NCI-H2227 (cell line): ENCODE measurements around the gene TAF11L12.
"Not testable (repeated sequence)": the region's sequence is repeated elsewhere in the genome, so short reads cannot be mapped to it uniquely, and the experiment has no call there.

ENCODE experiments used
- DNase-seq: peaks from one replicate; lab custom pipeline; 2025; ENCODE audit not compliant: unreplicated experiment; lab: John Stamatoyannopoulos, UW

TAF11L12 gene

GRCh38 chr5:17610092-17610491 is at the start of gene TAF11L12:
TAF11L12 (plus strand) TSS chr5:17610392.
- DNase-seq: not testable (repeated sequence)

DNA sequence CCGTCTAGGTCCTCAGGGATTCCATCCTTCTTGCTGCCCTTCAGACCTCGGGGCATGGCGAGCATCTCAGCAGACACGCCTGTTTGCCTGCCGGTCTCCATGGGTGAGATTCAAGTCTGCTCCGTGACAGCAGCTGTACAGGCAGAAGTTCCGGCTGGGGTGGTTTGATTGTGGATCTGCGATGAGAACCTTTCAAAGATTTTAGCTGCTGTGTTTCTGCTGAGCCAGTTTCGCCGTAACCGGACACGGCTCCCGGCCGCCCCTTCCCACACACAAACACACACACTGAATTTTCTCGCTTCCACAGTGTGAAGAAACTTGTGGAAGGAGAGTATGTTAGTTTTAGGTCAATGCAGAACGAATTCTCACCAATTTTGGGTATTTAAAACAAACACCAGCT is 24.5 kb upstream of the TAF11L12 start, which contains the start of gene TAF11L7:
Gene TAF11L7 (minus strand): TSS at position 101 of the 400 bp plus-strand sequence.
- DNase-seq: not testable (repeated sequence)

DNA sequence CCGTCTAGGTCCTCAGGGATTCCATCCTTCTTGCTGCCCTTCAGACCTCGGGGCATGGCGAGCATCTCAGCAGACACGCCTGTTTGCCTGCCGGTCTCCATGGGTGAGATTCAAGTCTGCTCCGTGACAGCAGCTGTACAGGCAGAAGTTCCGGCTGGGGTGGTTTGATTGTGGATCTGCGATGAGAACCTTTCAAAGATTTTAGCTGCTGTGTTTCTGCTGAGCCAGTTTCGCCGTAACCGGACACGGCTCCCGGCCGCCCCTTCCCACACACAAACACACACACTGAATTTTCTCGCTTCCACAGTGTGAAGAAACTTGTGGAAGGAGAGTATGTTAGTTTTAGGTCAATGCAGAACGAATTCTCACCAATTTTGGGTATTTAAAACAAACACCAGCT is 19.3 kb upstream of the TAF11L12 start, which contains the start of gene TAF11L8:
Gene TAF11L8 (minus strand): TSS at position 101 of the 400 bp plus-strand sequence.
- DNase-seq: not testable (repeated sequence)

GRCh38 chr5:17594255-17594654 is 15.9 kb upstream of the TAF11L12 start, which contains the start of gene TAF11L9:
TAF11L9 (minus strand) TSS chr5:17594394.
- not testable (repeated sequence) for DNase-seq

- not testable (repeated sequence) for DNase-seq
These were observed 12.5 kb upstream of the TAF11L12 start, which contains the start of gene TAF11L10 for GRCh38 chr5:17597728-17598127. TAF11L10 (minus strand) TSS chr5:17597828.

- not testable (repeated sequence) for DNase-seq
These were observed 6.3 kb upstream of the TAF11L12 start, which contains the start of gene TAF11L11 for GRCh38 chr5:17603880-17604279. TAF11L11 (plus strand) TSS chr5:17604183.

GRCh38 chr5:17604951-17605350 is 5.2 kb upstream of the TAF11L12 start:
- DNase-seq: no peak

GRCh38 chr5:17607461-17607860 is 2.7 kb upstream of the TAF11L12 start:
- DNase-seq: not testable (repeated sequence)

- DNase-seq: no peak
These were observed 4.8 kb downstream of the TAF11L12 start for GRCh38 chr5:17614872-17615605.

DNA sequence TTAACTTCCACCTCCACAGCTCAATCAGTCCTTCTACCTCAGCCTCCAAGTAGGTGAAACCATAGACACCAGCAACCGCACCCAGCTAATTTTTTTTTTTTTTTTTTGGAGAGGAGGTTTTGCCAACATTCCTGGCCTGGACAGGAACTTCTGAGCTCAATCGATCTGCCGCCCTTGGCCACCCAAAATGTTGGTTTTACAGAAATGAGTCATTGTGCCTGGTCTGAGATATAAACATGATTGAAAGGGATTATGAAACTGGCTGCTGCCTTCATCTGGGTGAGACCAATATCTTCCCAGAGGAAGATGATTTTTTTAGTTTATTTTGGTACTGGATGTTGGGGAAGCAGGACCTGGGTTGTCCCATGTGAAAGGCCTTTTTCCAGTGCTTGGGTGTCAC is 9.2 kb downstream of the TAF11L12 start:
- DNase-seq: no peak

DNA sequence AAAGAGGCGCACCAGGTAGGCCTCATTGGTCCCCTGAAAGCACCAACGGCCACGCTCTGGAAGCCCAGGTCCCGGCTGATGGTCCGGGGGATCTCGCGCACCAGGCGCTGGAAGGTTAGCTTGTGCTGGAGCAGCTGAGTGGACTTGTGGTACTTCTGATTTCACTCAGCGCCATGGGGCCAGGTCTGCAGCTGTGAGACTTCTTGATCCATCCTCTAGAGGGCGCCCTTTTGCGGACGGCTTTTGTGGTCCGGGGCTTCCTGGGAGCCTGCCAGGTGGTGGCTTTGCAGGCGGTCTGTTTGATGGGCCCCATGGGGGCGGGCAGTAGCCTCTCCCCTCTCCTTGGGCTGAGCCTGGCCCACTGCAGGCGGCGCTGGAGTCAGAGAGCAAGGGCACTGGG is 10.4 kb downstream of the TAF11L12 start:
- DNase-seq: no peak

DNA sequence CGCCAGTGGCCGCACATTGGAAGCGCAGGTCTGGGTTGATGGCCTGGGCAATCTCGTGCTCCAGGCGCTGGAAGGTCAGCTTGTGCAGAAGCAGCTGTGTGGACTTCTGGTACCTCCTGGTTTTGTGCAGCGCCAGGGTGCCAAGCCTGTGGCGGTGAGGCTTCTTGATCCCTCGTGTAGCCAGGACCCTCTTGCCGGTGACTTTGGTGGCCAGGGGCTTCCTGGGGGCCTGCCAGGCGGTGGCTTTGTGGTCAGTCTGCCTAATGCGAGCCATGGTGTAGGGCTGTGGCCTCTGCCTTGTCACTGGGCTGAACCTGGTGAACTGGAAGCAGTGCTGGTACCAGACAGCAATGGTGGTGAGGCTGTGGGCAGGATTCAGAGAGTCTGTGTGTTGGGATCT is 15.5 kb downstream of the TAF11L12 start:
- DNase-seq: no peak

DNA sequence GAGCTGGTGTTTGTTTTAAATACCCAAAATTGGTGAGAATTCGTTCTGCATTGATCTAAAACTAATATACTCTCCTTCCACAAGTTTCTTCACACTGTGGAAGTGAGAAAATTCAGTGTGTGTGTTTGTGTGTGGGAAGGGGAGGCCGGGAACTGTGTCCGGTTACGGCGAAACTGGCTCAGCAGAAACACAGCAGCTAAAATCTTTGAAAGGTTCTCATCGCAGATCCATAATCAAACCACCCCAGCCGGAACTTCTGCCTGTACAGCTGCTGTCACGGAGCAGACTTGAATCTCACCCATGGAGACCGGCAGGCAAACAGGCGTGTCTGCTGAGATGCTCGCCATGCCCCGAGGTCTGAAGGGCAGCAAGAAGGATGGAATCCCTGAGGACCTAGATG is 21.6 kb downstream of the TAF11L12 start, which contains the start of gene TAF11L13:
Gene TAF11L13 (plus strand): TSS at position 301 of the 400 bp plus-strand sequence.
- not testable (repeated sequence) for DNase-seq

DNA sequence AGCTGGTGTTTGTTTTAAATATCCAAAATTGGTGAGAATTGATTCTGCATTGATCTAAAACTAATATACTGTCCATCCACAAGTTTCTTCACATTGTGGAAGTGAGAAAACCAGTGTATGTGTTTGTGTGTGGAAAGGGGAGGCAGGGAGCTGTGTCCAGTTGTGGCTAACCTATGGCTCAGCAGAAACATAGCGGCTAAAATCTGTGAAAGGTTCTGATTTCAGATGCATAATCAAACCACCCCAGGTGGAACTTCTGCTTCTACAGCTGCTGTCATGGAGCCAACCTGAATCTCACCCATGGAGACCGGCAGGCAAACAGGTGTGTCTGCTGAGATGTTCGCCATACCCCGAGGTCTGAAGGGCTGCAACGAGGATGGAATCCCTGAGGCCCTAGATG is 24.0 kb downstream of the TAF11L12 start, which contains the start of gene TAF11L14:
Gene TAF11L14 (plus strand): TSS at position 301 of the 400 bp plus-strand sequence.
- no peak for DNase-seq

- DNase-seq: not testable (repeated sequence)
These were observed 39.0 kb downstream of the TAF11L12 start for GRCh38 chr5:17649232-17649631.

GRCh38 chr5:17655201-17655759 is 45.1 kb downstream of the TAF11L12 start:
- DNase-seq: not testable (repeated sequence)

DNA sequence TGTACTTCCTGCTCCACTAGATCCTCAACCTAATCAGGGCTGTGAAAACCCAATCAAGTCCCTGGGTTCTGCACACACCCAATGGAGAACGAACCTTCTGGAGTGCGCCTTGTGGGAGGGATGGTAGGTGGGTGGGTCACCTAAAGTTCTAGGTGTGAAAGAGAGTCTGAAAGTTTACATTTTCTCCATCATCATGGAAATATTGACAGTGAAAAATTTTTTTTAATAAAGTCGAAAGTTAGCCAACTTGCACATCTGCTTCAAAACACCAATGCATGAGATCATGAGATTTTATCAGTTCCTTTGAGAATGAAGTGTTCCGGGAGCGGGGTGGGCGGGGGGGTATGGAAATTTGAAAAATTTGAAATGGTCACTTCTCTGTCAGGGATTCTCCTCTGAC is 45.7 kb downstream of the TAF11L12 start:
- no peak for DNase-seq
